Endothelial cell of umbilical vein (primary cell): ENCODE data around the gene ABHD14A. TPM values are rescaled to one million over a fixed set of nuclear protein-coding genes. Genes with fewer than 3 reads are reported as not detected.
A peak's percentile ranks its signal among the peaks of the same experiment; 100 is the strongest.

ENCODE experiments used
- BruUV-seq: library from RNA; stranded (reverse); fragments of 400-500 nt; replicated peaks from 2 replicates; lab custom pipeline; 2021; lab: Mats Ljungman, UMichigan
- CTCF ChIA-PET: fragments of 300-600, 350-600 bp; sonication (Branson Sonifier 250); formaldehyde crosslinking; loops from one replicate; lab custom pipeline; 2021; ENCODE audit warnings: antibody characterized with exemption, inconsistent platforms; lab: Charles Lee
- POLR2A ChIA-PET: fragments of 300-600, 350-600 bp; sonication (Branson Sonifier 250); formaldehyde crosslinking; loops from one replicate; lab custom pipeline; 2021; ENCODE audit warnings: antibody characterized with exemption, inconsistent platforms; lab: Charles Lee
- DNase-seq: peaks from one replicate; pipeline ENCODE4 v3.0.0-alpha.2; 2011; ENCODE audit warnings: low read depth, low spot score
- FAIRE-seq: peaks from 2 replicates; lab custom pipeline; 2011; peaks lifted over from hg19 to GRCh38; lab: Jason Lieb, UNC
- H2AFZ ChIP-seq: 2 replicates; pipeline ENCODE4 v1.6.0; 2012; ENCODE audit warnings: low read depth, low read length, control low read depth, inconsistent platforms
- H3K27ac ChIP-seq: 2 replicates; pipeline ENCODE4 v1.5.1; 2011; ENCODE audit warnings: low read depth, mild to moderate bottlenecking, control low read depth, low read length, moderate library complexity; ENCODE audit not compliant: insufficient read depth
- H3K27me3 ChIP-seq, 2 experiments: 2 replicates each; pipeline versions ENCODE4 v1.6.0 to v1.6.1; 2011; ENCODE audit warnings: low read length in 2 of 2, mixed read lengths in 1 of 2; ENCODE audit not compliant: control insufficient read depth in 2 of 2, insufficient read depth in 2 of 2
- H3K36me3 ChIP-seq, 2 experiments: 2 replicates in 1 of 2; 3 replicates in 1 of 2; pipeline ENCODE4 v1.5.1; 2011; ENCODE audit warnings: low read length in 2 of 2, mild to moderate bottlenecking in 1 of 2, moderate library complexity in 1 of 2; ENCODE audit not compliant: control insufficient read depth in 2 of 2, insufficient read depth in 2 of 2; ENCODE audit errors: extremely low read depth in 1 of 2
- H3K4me1 ChIP-seq: 3 replicates; pipeline ENCODE4 v1.5.1; 2011; ENCODE audit warnings: mild to moderate bottlenecking, low read length; ENCODE audit not compliant: control insufficient read depth, insufficient read depth; ENCODE audit errors: extremely low read depth
- H3K4me2 ChIP-seq: 2 replicates; pipeline ENCODE4 v1.6.1; 2011; ENCODE audit warnings: low read length, control low read depth, mixed read lengths; ENCODE audit not compliant: insufficient read depth
- H3K4me3 ChIP-seq, 3 experiments: fragments of 200-600 bp in 1 of 3; sonication (generic), shearing (Covaris generic) in 1 of 3; replicated peaks in 1 of 3; 2 replicates each; pipeline ENCODE4 v1.5.1; 2011 to 2016; ENCODE audit warnings: control low read depth in 3 of 3, low read length in 3 of 3, mild to moderate bottlenecking in 2 of 3, inconsistent platforms in 1 of 3, low read depth in 1 of 3, moderate library complexity in 1 of 3; ENCODE audit not compliant: insufficient read depth in 1 of 3
- H3K79me2 ChIP-seq: 2 replicates; pipeline ENCODE4 v1.6.0; 2012; ENCODE audit warnings: low read length, inconsistent platforms; ENCODE audit not compliant: control insufficient read depth, insufficient read depth
- H3K9ac ChIP-seq: replicated peaks from 2 replicates; pipeline ENCODE3; 2011; ENCODE audit warnings: low read length, control low read depth; ENCODE audit not compliant: insufficient read depth; ENCODE audit errors: extremely low read depth
- H3K9me1 ChIP-seq: replicated peaks from 3 replicates; pipeline ENCODE4 v1.6.0; 2011; ENCODE audit warnings: mild to moderate bottlenecking, low read length; ENCODE audit not compliant: control insufficient read depth, insufficient read depth; ENCODE audit errors: extremely low read depth
- H3K9me3 ChIP-seq: replicated peaks from 2 replicates; pipeline ENCODE4 v1.5.1; 2012; ENCODE audit warnings: low read length, inconsistent platforms; ENCODE audit not compliant: control insufficient read depth, insufficient read depth
- H4K20me1 ChIP-seq: replicated peaks from 2 replicates; pipeline ENCODE3; 2011; ENCODE audit warnings: mild to moderate bottlenecking, low read length; ENCODE audit not compliant: control insufficient read depth, insufficient read depth; ENCODE audit errors: extremely low read depth
- CTCF ChIP-seq, 2 donors: IDR thresholded peaks; 1 replicate in 1 of 2; 2 replicates in 1 of 2; pipeline ENCODE4 v1.5.1; 2011; ENCODE audit warnings: low read length in 2 of 2, mild to moderate bottlenecking in 2 of 2, moderate library complexity in 2 of 2, control low read depth in 1 of 2, inconsistent platforms in 1 of 2, low read depth in 1 of 2; ENCODE audit not compliant: insufficient read depth in 1 of 2; ENCODE audit errors: extremely low read depth in 1 of 2
- EZH2 ChIP-seq: IDR thresholded peaks from 2 replicates; pipeline ENCODE4 v1.6.1; 2012; ENCODE audit warnings: borderline replicate concordance, low read depth, mild to moderate bottlenecking, moderate library complexity, low read length, inconsistent platforms; ENCODE audit not compliant: severe bottlenecking
- FOS ChIP-seq: IDR thresholded peaks from 2 replicates; pipeline ENCODE4 v1.6.1; 2011; ENCODE audit warnings: mild to moderate bottlenecking, low read length, moderate library complexity, borderline replicate concordance; ENCODE audit not compliant: insufficient read depth
- GATA2 ChIP-seq: IDR thresholded peaks from 2 replicates; pipeline ENCODE4 v1.7.0; 2011; ENCODE audit warnings: low read depth, mild to moderate bottlenecking, moderate library complexity, mixed read lengths, low read length; ENCODE audit not compliant: insufficient read length, insufficient read depth
- JUN ChIP-seq: IDR thresholded peaks from 2 replicates; pipeline ENCODE4 v1.6.1; 2011; ENCODE audit warnings: borderline replicate concordance, low read depth; ENCODE audit not compliant: insufficient read length, insufficient read depth
- MAX ChIP-seq: IDR thresholded peaks from 2 replicates; pipeline ENCODE4 v1.6.1; 2011; ENCODE audit not compliant: insufficient read depth, insufficient read length
- MYC ChIP-seq: IDR thresholded peaks from one replicate; pipeline ENCODE4 v1.6.1; 2011; ENCODE audit warnings: mild to moderate bottlenecking, low read depth, low read length
- POLR2AphosphoS5 ChIP-seq: IDR thresholded peaks from 2 replicates; pipeline ENCODE4 v1.6.1; 2012; ENCODE audit warnings: low read depth, mild to moderate bottlenecking, control low read depth, low read length, moderate library complexity; ENCODE audit not compliant: insufficient read depth
- dilution Hi-C: fragments of 300-500 bp; cut with MboI; formaldehyde crosslinking; loops from one replicate; pipeline ENCODE4 v1.15.0; 2019; ENCODE audit warnings: low sequenced_read_pairs; ENCODE audit not compliant: extremely low pct_ligation_motif_present
- intact Hi-C: fragments of 100-400 bp; cut with micrococcal nuclease; formaldehyde crosslinking; loops from one replicate; pipeline ENCODE4 v1.10.0; 2022
- polyA plus RNA-seq, 4 experiments: library from polyadenylated mRNA; depleted of rRNA in 3 of 4; stranded (reverse) in 3 of 4; unstranded in 1 of 4; fragments of >200 nt; gene quantifications; 2 replicates each; pipeline versions ENCODE4 v1.2.1 to v1.2.3, GENCODE V29; 2011 to 2012; ENCODE audit warnings: missing spikeins in 1 of 4
- total RNA-seq: library from RNA; stranded (reverse); gene quantifications from 2 replicates; pipeline ENCODE4 v1.2.3, GENCODE V29; 2021

Gene ABHD14A
- total and polyA plus RNA-seq, 2 donors (not counting 3 experiments of a cell fraction or from before 2014, with no cell fraction given) = 6.6 to 23.7 TPM

- H3K4me2 ChIP-seq = no peak overlapping the region
- H3K9ac ChIP-seq = no peak overlapping the region
- intact Hi-C loops (no loop called here), dilution Hi-C loops (loop anchor here (10.0 kb wide), 1 partner anchor 147 kb away; no protein-coding TSS in a partner anchor)
- H2AFZ ChIP-seq = peak overlapping the region; percentile 1
- H3K36me3 ChIP-seq = peaks cover 9 to 13% of the 10 kb centered on the region in 2 experiments
- peak; percentile 78 for FAIRE-seq
- H3K27me3 ChIP-seq = no peaks in the 10 kb centered on the region
- ChIA-PET CTCF (interaction anchor here (1.0 kb wide), 1 partner anchor 130 kb away, joined by 3 read pairs; no protein-coding TSS in a partner anchor), POLR2A (interaction anchor here (0.6 to 0.8 kb wide), 2 partner anchors 118 to 122 kb away, joined by 3 read pairs; no protein-coding TSS in a partner anchor)
- TF ChIP-seq JUN (peak; percentile 25), EZH2 (no peak), CTCF (IDR thresholded peaks at IDR 0.05; ENCODE audit: extremely low read depth in 1 of 2, insufficient read depth in 1 of 2, low read depth in 1 of 2, low read length in 2 of 2) (no peak), MAX (no peak), FOS (no peak), POLR2AphosphoS5 (no peak), GATA2 (no peak), MYC (no peak)
- H3K4me3 ChIP-seq = no peak overlapping the region
- no peaks in the 10 kb centered on the region for H4K20me1 ChIP-seq
- no peaks in the 10 kb centered on the region for H3K9me3 ChIP-seq
- DNase-seq = no peak
- H3K27ac ChIP-seq = no peak overlapping the region
- BruUV-seq = no TSS peak
- H3K79me2 ChIP-seq = peaks cover 22% of the 10 kb centered on the region
- peaks cover 19% of the 10 kb centered on the region for H3K4me1 ChIP-seq
- no peaks in the 10 kb centered on the region for H3K9me1 ChIP-seq
These were observed 23.2 kb downstream of the ABHD14A start for GRCh38 chr3:51997935-51998596.
